GM19025 (cell line): ENCODE measurements around the gene KIF26A.

Source experiments
- ATAC-seq: cut with Tn5 transposase; IDR thresholded peaks from one replicate; pipeline ENCODE4 v1.9.1; 2021; ENCODE audit warnings: mild to moderate bottlenecking, low read depth, moderate library complexity; ENCODE audit not compliant: unreplicated experiment

KIF26A gene

GRCh38 chr14:104129556-104129955 lies 8.8 kb upstream of the KIF26A start:
- no peak for ATAC-seq

GRCh38 chr14:104130974-104131651 lies 7.3 kb upstream of the KIF26A start:
- ATAC-seq: no peak

GRCh38 chr14:104131968-104132732 lies 6.2 kb upstream of the KIF26A start:
- no peak for ATAC-seq

GRCh38 chr14:104132981-104133380 lies 5.4 kb upstream of the KIF26A start:
- no peak for ATAC-seq

GRCh38 chr14:104133496-104133895 lies 4.9 kb upstream of the KIF26A start:
- no peak for ATAC-seq

GRCh38 chr14:104134061-104134965 lies 4.1 kb upstream of the KIF26A start:
- ATAC-seq: no peak

GRCh38 chr14:104135121-104135903 lies 3.1 kb upstream of the KIF26A start:
- ATAC-seq: no peak

GRCh38 chr14:104135904-104136471 lies 2.4 kb upstream of the KIF26A start:
- no peak for ATAC-seq

GRCh38 chr14:104136472-104137296 lies 1.7 kb upstream of the KIF26A start:
- ATAC-seq: no peak

GRCh38 chr14:104137297-104138097 lies 890 bp upstream of the KIF26A start:
- no peak for ATAC-seq

GRCh38 chr14:104138718-104139459 lies 502 bp downstream of the KIF26A start:
- ATAC-seq: no peak

GRCh38 chr14:104139460-104140212 lies 1.2 kb downstream of the KIF26A start:
- ATAC-seq: no peak

GRCh38 chr14:104140213-104140462 lies 1.8 kb downstream of the KIF26A start:
- ATAC-seq: no peak

- no peak for ATAC-seq
These were observed 2.3 kb downstream of the KIF26A start for GRCh38 chr14:104140463-104141331.

- no peak for ATAC-seq
These were observed 3.3 kb downstream of the KIF26A start for GRCh38 chr14:104141621-104142091.
